Memory B cell (primary cell): ENCODE results near the gene CCDC85B.

Source experiments
- ATAC-seq: fragments of 150-1000 bp; cut with Tn5 transposase; 2 replicates; pipeline ENCODE4 v1.10.0; 2021; ENCODE audit warnings: low read depth, mild to moderate bottlenecking, moderate library complexity
- DNase-seq, 2 donors: peaks; one replicate each; pipeline ENCODE4 v3.0.0; 2022; ENCODE audit warnings: low spot score in 2 of 2
- H3K27ac Mint-ChIP-seq: one replicate; pipeline ENCODE4 v1.8.0; 2022; ENCODE audit warnings: mild to moderate bottlenecking, moderate library complexity, mixed read lengths
- H3K27me3 Mint-ChIP-seq: one replicate; pipeline ENCODE4 v1.8.0; 2022; ENCODE audit warnings: mixed read lengths
- H3K36me3 Mint-ChIP-seq: one replicate; pipeline ENCODE4 v1.8.0; 2022; ENCODE audit warnings: mild to moderate bottlenecking, mixed read lengths
- H3K4me1 Mint-ChIP-seq: one replicate; pipeline ENCODE4 v1.8.0; 2022; ENCODE audit warnings: mixed read lengths
- H3K4me3 Mint-ChIP-seq: one replicate; pipeline ENCODE4 v1.8.0; 2022; ENCODE audit warnings: mild to moderate bottlenecking, moderate library complexity, mixed read lengths
- H3K9me3 Mint-ChIP-seq: one replicate; pipeline ENCODE4 v1.8.0; 2022; ENCODE audit warnings: mixed read lengths

Gene CCDC85B

GRCh38 chr11:65925397-65925796 is 34.9 kb downstream of the CCDC85B start:
- no peak overlapping the region for H3K4me3 Mint-ChIP-seq

GRCh38 chr11:65927904-65928397 is 37.5 kb downstream of the CCDC85B start:
- peak overlapping the region; percentile 91 for H3K27ac Mint-ChIP-seq
- peak; percentile 99 for ATAC-seq
- H3K4me1 Mint-ChIP-seq = peaks cover 17% of the 10 kb centered on the region
- peaks cover 1% of the 10 kb centered on the region for H3K36me3 Mint-ChIP-seq
- no peaks in the 10 kb centered on the region for H3K27me3 Mint-ChIP-seq
- H3K4me3 Mint-ChIP-seq = peak overlapping the region; percentile 54
- H3K9me3 Mint-ChIP-seq = no peaks in the 10 kb centered on the region
- DNase-seq = peak; percentile 47 to 58

More at GRCh38 chr11:65925397-65925796, 34.9 kb downstream of the CCDC85B start:
- Mint-ChIP-seq H3K9me3 (no peaks in the 10 kb centered on the region), H3K4me1 (peaks cover 19% of the 10 kb centered on the region), H3K36me3 (peaks cover 8% of the 10 kb centered on the region), H3K27ac (no peak overlapping the region), H3K27me3 (no peaks in the 10 kb centered on the region)
- ATAC-seq (no peak), DNase-seq (no peak)

GRCh38 chr11:65928667-65929066 is 38.2 kb downstream of the CCDC85B start:
- DNase-seq (no peak), ATAC-seq (no peak)
- H3K4me3 Mint-ChIP-seq = peak overlapping the region; percentile 54
- H3K36me3 Mint-ChIP-seq = peaks cover 1% of the 10 kb centered on the region
- no peaks in the 10 kb centered on the region for H3K9me3 Mint-ChIP-seq
- H3K4me1 Mint-ChIP-seq = peaks cover 17% of the 10 kb centered on the region
- H3K27ac Mint-ChIP-seq = peak overlapping the region; percentile 91
- H3K27me3 Mint-ChIP-seq = no peaks in the 10 kb centered on the region

- DNase-seq (no peak), ATAC-seq (no peak)
- Mint-ChIP-seq H3K27ac (no peak overlapping the region), H3K4me1 (peaks cover 17% of the 10 kb centered on the region), H3K27me3 (no peaks in the 10 kb centered on the region), H3K9me3 (no peaks in the 10 kb centered on the region), H3K36me3 (no peaks in the 10 kb centered on the region), H3K4me3 (no peak overlapping the region)
Measured at GRCh38 chr11:65931773-65932557, 41.5 kb downstream of the CCDC85B start.

GRCh38 chr11:65932558-65932919 is 42.1 kb downstream of the CCDC85B start:
- Mint-ChIP-seq H3K9me3 (no peaks in the 10 kb centered on the region), H3K27me3 (no peaks in the 10 kb centered on the region), H3K27ac (no peak overlapping the region), H3K4me3 (no peak overlapping the region), H3K36me3 (no peaks in the 10 kb centered on the region), H3K4me1 (peaks cover 12% of the 10 kb centered on the region)
- ATAC-seq = no peak
- DNase-seq = no peak

- H3K27ac Mint-ChIP-seq = no peak overlapping the region
- peaks cover 2% of the 10 kb centered on the region for H3K27me3 Mint-ChIP-seq
- no peaks in the 10 kb centered on the region for H3K36me3 Mint-ChIP-seq
- H3K4me1 Mint-ChIP-seq = no peaks in the 10 kb centered on the region
- no peak for DNase-seq
- H3K4me3 Mint-ChIP-seq = no peak overlapping the region
- H3K9me3 Mint-ChIP-seq = no peaks in the 10 kb centered on the region
- no peak for ATAC-seq
Measured at GRCh38 chr11:65934014-65934413, 43.5 kb downstream of the CCDC85B start.

GRCh38 chr11:65937766-65938165 is 47.3 kb downstream of the CCDC85B start:
- ATAC-seq (no peak), DNase-seq (no peak)
- H3K36me3 Mint-ChIP-seq = no peaks in the 10 kb centered on the region
- no peak overlapping the region for H3K27ac Mint-ChIP-seq
- no peak overlapping the region for H3K4me3 Mint-ChIP-seq
- peaks cover 8% of the 10 kb centered on the region for H3K4me1 Mint-ChIP-seq
- H3K27me3 Mint-ChIP-seq = peaks cover 2% of the 10 kb centered on the region
- H3K9me3 Mint-ChIP-seq = no peaks in the 10 kb centered on the region
